Hepatocyte (in vitro differentiated cells): ENCODE results near the gene ACSM2B.
"Not testable (repeated sequence)": the region's sequence is repeated elsewhere in the genome, so short reads cannot be mapped to it uniquely, and the experiment has no call there.

Source experiments
- EZH2 ChIP-seq: fragments of 200-600 bp; sonication (generic); IDR thresholded peaks from 2 replicates; pipeline ENCODE4 v1.6.1; 2016; ENCODE audit warnings: antibody characterized with exemption, mild to moderate bottlenecking, borderline replicate concordance
- TF ChIP-seq, protein P1 (sequence below): fragments of 200-600 bp; sonication (generic); IDR thresholded peaks from 2 replicates; pipeline ENCODE4 v1.5.1; 2016; ENCODE audit warnings: antibody characterized with exemption, mild to moderate bottlenecking; ENCODE audit not compliant: poor library complexity

DNA sequence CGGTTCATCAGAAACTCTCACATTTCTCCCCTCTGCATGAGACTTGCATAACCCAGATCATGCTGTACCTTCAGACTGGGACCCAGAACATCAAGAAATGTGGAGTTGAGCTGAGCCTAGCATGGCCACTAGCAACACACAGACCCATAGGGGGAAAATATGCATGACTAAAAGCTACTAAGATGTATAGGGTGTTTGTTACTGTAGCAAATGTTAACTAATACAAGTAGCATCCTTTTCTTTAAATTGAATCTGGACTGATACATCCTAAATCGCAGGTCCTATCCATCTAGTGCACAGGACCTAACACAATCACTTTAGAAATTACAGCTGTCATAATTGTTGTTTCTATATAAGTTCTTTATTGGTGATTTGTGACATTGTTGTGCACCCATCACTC is 10.8 kb downstream of the ACSM2B start:
- TF ChIP-seq, protein P1, sequence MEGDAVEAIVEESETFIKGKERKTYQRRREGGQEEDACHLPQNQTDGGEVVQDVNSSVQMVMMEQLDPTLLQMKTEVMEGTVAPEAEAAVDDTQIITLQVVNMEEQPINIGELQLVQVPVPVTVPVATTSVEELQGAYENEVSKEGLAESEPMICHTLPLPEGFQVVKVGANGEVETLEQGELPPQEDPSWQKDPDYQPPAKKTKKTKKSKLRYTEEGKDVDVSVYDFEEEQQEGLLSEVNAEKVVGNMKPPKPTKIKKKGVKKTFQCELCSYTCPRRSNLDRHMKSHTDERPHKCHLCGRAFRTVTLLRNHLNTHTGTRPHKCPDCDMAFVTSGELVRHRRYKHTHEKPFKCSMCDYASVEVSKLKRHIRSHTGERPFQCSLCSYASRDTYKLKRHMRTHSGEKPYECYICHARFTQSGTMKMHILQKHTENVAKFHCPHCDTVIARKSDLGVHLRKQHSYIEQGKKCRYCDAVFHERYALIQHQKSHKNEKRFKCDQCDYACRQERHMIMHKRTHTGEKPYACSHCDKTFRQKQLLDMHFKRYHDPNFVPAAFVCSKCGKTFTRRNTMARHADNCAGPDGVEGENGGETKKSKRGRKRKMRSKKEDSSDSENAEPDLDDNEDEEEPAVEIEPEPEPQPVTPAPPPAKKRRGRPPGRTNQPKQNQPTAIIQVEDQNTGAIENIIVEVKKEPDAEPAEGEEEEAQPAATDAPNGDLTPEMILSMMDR, result not testable (repeated sequence)
- TF ChIP-seq EZH2, result not testable (repeated sequence)
